BE2C (cell line): ENCODE results near the gene METTL8.

Source experiments
- DNase-seq: peaks from one replicate; pipeline ENCODE4 v3.0.0-alpha.2; 2020
- H3K27me3 ChIP-seq: fragments of 250-450 bp; sonication (Bioruptor Pico); 2 replicates; pipeline ENCODE4 v1.5.1; 2020; ENCODE audit warnings: mild to moderate bottlenecking
- H3K36me3 ChIP-seq: fragments of 250-450 bp; sonication (Bioruptor Pico); 2 replicates; pipeline ENCODE4 v1.5.1; 2020; ENCODE audit warnings: mild to moderate bottlenecking
- H3K4me1 ChIP-seq: fragments of 250-450 bp; sonication (Bioruptor Pico); 2 replicates; pipeline ENCODE4 v1.5.1; 2020
- H3K4me3 ChIP-seq: 2 replicates; pipeline ENCODE4 v1.5.1; 2011; ENCODE audit warnings: low read depth, low read length
- H3K9me3 ChIP-seq: fragments of 250-450 bp; sonication (Bioruptor Pico); 2 replicates; pipeline ENCODE4 v1.5.1; 2020
- TF ChIP-seq, protein P1 (sequence below): IDR thresholded peaks from 2 replicates; pipeline ENCODE4 v1.5.1; 2012; ENCODE audit warnings: mild to moderate bottlenecking, low read depth, low read length

Gene METTL8

DNA sequence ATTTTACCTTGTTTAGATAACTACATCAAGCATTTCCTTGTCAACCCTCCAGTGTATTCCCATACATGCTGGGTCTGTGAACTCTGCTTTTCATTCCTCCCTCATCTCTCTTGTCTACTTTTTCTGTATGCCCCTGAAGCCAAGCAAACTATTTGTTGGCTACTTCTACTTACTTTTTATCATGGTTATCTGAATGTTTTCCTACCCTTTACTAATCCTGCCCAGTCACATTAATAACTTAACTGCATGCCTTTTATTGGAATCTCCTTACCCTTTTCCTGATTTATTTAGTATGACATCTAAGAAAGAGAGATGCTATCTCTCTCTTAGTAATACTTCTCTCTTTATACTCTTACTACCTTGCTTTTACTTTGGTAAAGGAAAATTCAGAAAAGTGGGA, 17.3 kb upstream of the METTL8 start:
- H3K27me3 ChIP-seq, result no peaks in the 10 kb centered on the region
- no peaks in the 10 kb centered on the region for H3K4me1 ChIP-seq
- no peak overlapping the region for H3K4me3 ChIP-seq
- H3K9me3 ChIP-seq, result no peaks in the 10 kb centered on the region
- H3K36me3 ChIP-seq, result no peaks in the 10 kb centered on the region; the same call in 1 of the 2 replicates
- DNase-seq, result no peak
- TF ChIP-seq, protein P1, sequence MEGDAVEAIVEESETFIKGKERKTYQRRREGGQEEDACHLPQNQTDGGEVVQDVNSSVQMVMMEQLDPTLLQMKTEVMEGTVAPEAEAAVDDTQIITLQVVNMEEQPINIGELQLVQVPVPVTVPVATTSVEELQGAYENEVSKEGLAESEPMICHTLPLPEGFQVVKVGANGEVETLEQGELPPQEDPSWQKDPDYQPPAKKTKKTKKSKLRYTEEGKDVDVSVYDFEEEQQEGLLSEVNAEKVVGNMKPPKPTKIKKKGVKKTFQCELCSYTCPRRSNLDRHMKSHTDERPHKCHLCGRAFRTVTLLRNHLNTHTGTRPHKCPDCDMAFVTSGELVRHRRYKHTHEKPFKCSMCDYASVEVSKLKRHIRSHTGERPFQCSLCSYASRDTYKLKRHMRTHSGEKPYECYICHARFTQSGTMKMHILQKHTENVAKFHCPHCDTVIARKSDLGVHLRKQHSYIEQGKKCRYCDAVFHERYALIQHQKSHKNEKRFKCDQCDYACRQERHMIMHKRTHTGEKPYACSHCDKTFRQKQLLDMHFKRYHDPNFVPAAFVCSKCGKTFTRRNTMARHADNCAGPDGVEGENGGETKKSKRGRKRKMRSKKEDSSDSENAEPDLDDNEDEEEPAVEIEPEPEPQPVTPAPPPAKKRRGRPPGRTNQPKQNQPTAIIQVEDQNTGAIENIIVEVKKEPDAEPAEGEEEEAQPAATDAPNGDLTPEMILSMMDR, result no peak

DNA sequence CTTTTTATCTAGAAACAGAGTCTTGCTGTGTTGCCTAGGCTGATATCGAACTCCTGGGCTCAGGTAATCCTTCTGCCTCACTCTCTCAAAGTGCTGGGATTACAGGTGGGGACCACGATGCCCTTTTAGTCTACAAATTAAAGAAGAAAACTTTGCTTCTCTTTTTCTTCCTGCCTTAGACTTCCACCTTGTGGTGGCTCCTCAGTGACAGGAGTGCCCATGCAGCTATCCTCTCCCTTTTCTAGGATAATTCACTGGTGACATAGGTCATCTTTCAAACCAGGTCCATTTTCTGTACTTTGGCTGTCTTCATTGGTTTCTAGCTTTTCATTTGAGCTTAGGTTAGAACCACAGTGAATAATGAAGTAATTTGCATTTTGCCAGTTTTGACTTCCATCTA, 13.9 kb upstream of the METTL8 start:
- H3K9me3 ChIP-seq, result no peaks in the 10 kb centered on the region
- TF ChIP-seq, protein P1, result no peak
- no peaks in the 10 kb centered on the region for H3K27me3 ChIP-seq
- DNase-seq, result no peak
- H3K36me3 ChIP-seq, result no peaks in the 10 kb centered on the region
- H3K4me3 ChIP-seq, result no peak overlapping the region
- no peaks in the 10 kb centered on the region for H3K4me1 ChIP-seq

DNA sequence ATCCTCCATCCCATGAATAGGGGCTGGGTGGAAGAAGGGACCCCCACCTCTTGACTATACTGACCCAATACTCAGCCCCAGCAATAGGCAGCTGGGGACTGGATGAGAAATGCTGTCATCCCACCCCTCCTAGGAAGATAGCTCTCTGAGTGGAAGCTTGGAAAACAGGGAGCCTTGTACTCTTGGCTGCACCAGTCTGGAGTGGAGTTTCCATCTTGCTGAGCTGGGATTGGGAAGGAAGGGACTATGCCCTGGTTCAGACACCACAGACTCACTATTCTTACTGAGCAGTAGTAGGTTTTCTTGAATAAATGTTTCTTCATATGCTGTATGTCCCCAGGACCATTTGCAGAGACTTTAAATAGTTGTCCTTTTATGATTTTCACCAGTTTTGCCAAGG, 7.7 kb upstream of the METTL8 start:
- TF ChIP-seq, protein P1, result no peak
- Histone ChIP-seq H3K27me3 (no peaks in the 10 kb centered on the region), H3K36me3 (no peaks in the 10 kb centered on the region; the same call in 1 of the 2 replicates), H3K4me1 (no peaks in the 10 kb centered on the region), H3K4me3 (no peak overlapping the region), H3K9me3 (no peaks in the 10 kb centered on the region)
- no peak for DNase-seq

DNA sequence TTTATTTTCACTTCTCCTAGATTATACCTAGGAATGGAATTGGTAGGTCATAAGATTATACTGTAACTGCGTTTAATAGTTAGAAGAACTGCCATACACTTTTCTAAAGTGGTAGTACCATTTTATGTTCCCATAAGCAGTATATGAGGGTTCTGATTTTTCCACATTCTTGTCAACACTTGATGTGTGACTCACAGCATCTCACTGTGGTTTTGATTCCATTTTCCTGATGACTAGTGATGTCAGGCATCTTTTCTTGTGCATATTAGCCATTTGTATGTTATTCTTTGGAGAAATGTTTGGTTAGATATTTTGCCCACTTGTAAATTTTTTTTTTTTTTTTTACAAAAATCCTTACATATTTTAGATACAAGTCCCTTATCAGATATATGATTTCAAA, 2.5 kb upstream of the METTL8 start:
- no peaks in the 10 kb centered on the region for H3K9me3 ChIP-seq
- no peaks in the 10 kb centered on the region for H3K4me1 ChIP-seq
- TF ChIP-seq, protein P1, result no peak
- H3K4me3 ChIP-seq, result no peak overlapping the region
- no peaks in the 10 kb centered on the region; the same call in none of the 2 replicates for H3K36me3 ChIP-seq
- H3K27me3 ChIP-seq, result no peaks in the 10 kb centered on the region
- DNase-seq, result no peak

DNA sequence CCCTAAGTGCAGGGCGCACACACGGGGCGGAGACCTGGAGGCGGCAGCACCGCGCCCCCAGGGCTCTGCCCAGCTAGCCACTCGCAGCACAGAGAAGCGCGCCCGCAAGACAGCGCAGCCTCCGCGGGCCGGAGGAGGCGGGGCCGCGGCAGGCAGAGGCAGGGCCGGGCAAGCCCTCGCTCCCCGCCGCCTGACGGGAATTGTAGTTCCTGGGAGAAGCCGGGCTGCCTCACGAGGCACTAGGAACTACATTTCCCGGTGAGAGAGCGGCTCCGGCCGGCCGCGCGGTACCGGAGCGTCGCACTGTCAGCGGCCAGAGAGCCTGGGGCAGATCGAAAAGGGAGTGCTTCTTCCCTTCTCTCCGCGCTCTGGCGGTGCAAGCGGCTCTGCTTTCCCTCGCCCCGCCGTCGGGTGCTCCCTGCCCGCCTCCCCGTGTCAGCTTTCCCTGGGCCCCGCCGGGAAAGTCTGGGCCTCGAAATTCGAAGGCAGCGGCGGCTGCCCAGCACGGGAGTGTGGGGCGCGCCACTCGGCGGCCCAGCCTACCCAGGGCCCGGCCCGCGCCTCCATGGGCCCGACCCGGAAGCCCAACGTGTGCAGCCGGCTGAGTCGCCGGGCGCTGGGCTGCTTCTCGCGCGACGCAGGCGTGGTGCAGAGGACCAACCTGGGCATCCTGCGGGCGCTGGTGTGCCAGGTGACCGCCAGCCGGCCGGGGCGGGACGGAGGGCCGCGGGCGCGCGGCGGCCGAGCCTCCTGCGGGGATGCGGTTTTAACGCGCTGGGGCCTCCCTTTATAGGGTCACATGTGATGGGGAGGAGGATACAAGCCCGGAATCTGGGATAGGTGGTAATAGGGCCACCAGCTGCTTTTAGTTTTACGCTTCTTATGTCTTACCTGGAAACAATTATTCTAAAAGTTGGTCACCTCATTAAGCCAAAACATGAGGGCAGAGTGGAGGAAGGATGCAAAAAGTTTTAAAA, 511 bp upstream of the METTL8 start, which contains the start of gene DCAF17:
Gene DCAF17, plus strand, starts transcription at position 214 of the 977 bp plus-strand sequence. Its CDS starts 352 bp downstream, at position 566.
- no peaks in the 10 kb centered on the region for H3K9me3 ChIP-seq
- TF ChIP-seq, protein P1, result 0 out of 2 replicates have a peak, but pooled peaks have one; percentile 10

More for the DNA sequence above, 511 bp upstream of the METTL8 start, which contains the start of gene DCAF17:
- no peaks in the 10 kb centered on the region for H3K27me3 ChIP-seq
- no peaks in the 10 kb centered on the region; the same call in 1 of the 2 replicates for H3K36me3 ChIP-seq
- H3K4me1 ChIP-seq, result no peaks in the 10 kb centered on the region
- DNase-seq, result peak; percentile 91
- H3K4me3 ChIP-seq, result peak within 1 kb of the TSS; percentile 64
